ENCODE results near the gene BMP8B. TPM values are rescaled to one million over a fixed set of nuclear protein-coding genes. Genes with fewer than 3 reads are reported as not detected.

The BMP8B gene
- total RNA-seq, 3 donors from 2014 or later, result 0.48 to 1.3 (median 0.59) TPM

DNA sequence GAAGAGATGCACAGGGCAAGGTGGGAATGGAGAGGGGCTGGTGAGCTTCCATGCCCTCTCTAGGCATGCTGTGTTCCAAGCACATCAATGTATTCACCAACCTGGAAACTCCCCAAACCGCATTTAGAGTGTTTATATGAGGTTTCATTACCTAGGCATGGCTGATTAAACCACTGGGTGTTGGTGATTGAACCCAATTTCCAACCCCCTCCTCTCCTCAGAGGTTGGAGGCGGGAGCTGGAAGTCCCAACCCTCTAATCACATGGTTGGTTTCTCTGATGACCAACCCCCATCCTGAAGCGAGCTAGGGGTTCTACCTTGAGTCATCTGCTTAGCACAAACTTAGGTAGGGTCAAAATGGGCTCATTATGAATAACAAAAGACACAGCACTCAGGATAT, 52.9 kb downstream of the BMP8B start:
- peaks cover 0 to 14% of the 10 kb centered on the region in 2 donors for H3K27me3 ChIP-seq
- intact Hi-C loops (cut with DNase I; ENCODE audit: low total_unique reads), result no loop called here
- TF ChIP-seq, protein P1, sequence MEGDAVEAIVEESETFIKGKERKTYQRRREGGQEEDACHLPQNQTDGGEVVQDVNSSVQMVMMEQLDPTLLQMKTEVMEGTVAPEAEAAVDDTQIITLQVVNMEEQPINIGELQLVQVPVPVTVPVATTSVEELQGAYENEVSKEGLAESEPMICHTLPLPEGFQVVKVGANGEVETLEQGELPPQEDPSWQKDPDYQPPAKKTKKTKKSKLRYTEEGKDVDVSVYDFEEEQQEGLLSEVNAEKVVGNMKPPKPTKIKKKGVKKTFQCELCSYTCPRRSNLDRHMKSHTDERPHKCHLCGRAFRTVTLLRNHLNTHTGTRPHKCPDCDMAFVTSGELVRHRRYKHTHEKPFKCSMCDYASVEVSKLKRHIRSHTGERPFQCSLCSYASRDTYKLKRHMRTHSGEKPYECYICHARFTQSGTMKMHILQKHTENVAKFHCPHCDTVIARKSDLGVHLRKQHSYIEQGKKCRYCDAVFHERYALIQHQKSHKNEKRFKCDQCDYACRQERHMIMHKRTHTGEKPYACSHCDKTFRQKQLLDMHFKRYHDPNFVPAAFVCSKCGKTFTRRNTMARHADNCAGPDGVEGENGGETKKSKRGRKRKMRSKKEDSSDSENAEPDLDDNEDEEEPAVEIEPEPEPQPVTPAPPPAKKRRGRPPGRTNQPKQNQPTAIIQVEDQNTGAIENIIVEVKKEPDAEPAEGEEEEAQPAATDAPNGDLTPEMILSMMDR (IDR thresholded peaks at IDR 0.05), result no peak
- no peak for TF ChIP-seq POLR2A (IDR thresholded peaks at IDR 0.05)
- no peaks in the 10 kb centered on the region for H3K9me3 ChIP-seq
- H3K36me3 ChIP-seq, result no peaks in the 10 kb centered on the region
- peaks cover 4 to 7% of the 10 kb centered on the region in 2 donors for H3K4me1 ChIP-seq
- no peak overlapping the region for H3K27ac ChIP-seq
- DNase-seq (ENCODE audit: low spot score in 2 of 2), result no peak
- H3K4me3 ChIP-seq, result no peak overlapping the region

DNA sequence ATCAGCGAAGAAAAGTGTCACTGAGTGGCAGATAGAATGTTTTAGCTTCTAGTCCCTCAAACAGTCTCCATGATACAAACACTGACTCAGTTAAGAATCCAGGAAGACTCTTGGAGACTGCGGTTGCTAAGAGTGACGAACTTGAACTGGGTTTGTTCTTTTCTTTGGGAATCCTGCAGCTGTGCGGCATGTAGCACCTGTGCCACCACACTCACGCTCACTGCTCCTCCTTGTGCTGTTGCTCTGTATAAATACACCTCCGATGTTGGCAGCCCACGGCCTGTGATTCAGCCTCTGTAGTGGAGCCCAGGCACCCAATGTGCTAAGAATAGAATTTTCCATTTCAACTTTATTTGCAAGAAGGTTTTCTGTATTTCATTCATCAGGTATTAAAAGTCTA, 55.5 kb downstream of the BMP8B start:
- Histone ChIP-seq H3K27ac (no peak overlapping the region), H3K4me1 (no peaks in the 10 kb centered on the region), H3K9me3 (no peaks in the 10 kb centered on the region), H3K36me3 (no peaks in the 10 kb centered on the region), H3K27me3 (peaks cover 0 to 30% of the 10 kb centered on the region in 2 donors), H3K4me3 (no peak overlapping the region)
- no peak for DNase-seq (ENCODE audit: low spot score in 2 of 2)
- TF ChIP-seq POLR2AphosphoS5 (IDR thresholded peaks at IDR 0.05), result no peak
- TF ChIP-seq, protein P1 (IDR thresholded peaks at IDR 0.05), result no peak
- TF ChIP-seq POLR2A (IDR thresholded peaks at IDR 0.05), result no peak
- intact Hi-C loops (cut with DNase I; ENCODE audit: low total_unique reads), result no loop called here

DNA sequence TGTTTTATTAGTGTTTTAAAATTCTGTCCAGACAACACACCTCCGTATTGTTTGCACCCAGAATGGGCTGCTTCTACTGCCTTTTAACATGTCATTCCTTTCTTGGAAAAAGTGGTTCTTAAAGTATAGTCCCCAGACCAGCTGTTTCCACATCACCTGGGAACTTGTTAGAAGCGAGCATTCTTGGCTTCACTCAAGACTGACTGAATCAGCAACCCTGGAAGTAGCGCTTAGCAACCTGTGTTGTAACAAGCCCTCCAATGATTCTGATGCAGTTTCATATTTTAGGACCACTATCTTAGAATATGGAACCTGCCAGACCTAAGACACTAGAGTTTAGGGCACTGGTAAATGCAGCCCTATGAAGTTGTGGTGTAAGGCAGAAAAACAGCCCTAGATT, 55.9 kb downstream of the BMP8B start:
- intact Hi-C loops (cut with DNase I; ENCODE audit: low total_unique reads), result no loop called here
- Histone ChIP-seq H3K36me3 (no peaks in the 10 kb centered on the region), H3K27me3 (peaks cover 0 to 34% of the 10 kb centered on the region in 2 donors), H3K27ac (no peak overlapping the region), H3K9me3 (no peaks in the 10 kb centered on the region), H3K4me1 (no peaks in the 10 kb centered on the region), H3K4me3 (no peak overlapping the region)
- DNase-seq (ENCODE audit: low spot score in 2 of 2), result no peak
- TF ChIP-seq POLR2A (IDR thresholded peaks at IDR 0.05) (no peak), POLR2AphosphoS5 (IDR thresholded peaks at IDR 0.05) (no peak)
- TF ChIP-seq, protein P1 (IDR thresholded peaks at IDR 0.05), result no peak

DNA sequence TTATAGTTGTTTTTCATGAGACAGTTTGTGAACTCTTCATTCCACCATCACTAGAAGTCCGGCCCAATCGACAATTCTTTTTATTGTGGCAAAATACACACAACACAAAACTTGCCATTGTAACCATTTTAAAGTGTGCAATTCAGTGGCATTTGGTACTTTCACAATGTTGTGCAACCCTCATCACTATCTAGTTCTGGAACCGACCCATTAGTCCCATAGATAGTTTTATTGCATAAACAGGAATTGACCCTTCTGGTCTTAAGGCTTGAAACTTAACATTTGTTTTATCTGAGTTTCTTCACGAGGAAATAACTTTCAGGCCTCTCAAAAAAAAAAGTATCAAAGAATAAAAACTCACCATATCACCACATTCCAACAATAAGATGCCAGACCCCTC, 58.8 kb downstream of the BMP8B start:
- peaks cover 0 to 46% of the 10 kb centered on the region in 2 donors for H3K27me3 ChIP-seq
- no peak overlapping the region for H3K27ac ChIP-seq
- H3K4me1 ChIP-seq, result no peaks in the 10 kb centered on the region
- H3K36me3 ChIP-seq, result no peaks in the 10 kb centered on the region
- no peak for DNase-seq (ENCODE audit: low spot score in 2 of 2)
- intact Hi-C loops (cut with DNase I; ENCODE audit: low total_unique reads), result no loop called here
- H3K4me3 ChIP-seq, result no peak overlapping the region
- TF ChIP-seq POLR2AphosphoS5 (IDR thresholded peaks at IDR 0.05) (no peak), POLR2A (IDR thresholded peaks at IDR 0.05) (no peak)
- TF ChIP-seq, protein P1 (IDR thresholded peaks at IDR 0.05), result no peak
- no peaks in the 10 kb centered on the region for H3K9me3 ChIP-seq

DNA sequence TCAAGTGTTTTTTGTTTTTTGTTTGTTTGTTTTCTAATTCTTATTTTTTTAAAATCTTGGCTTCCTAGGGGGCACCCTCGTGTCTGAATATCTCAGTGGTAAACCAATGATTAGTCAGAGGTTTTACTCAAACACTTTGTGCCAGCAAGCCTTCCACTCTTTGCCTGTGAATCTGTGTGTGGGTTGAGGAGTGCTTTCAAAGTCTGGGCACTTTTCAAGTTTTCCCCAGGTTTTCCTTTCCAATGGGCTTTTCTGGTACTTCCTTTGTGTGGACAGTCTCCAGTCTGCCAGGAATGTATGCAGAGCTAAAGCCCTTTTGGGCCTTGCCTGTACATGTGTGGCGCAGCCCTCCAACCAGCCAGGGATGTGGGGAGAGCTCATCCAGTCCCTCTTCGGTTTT, 59.6 kb downstream of the BMP8B start:
- intact Hi-C loops (cut with DNase I; ENCODE audit: low total_unique reads), result no loop called here
- Histone ChIP-seq H3K27ac (no peak overlapping the region), H3K4me1 (no peaks in the 10 kb centered on the region), H3K9me3 (no peaks in the 10 kb centered on the region), H3K4me3 (no peak overlapping the region), H3K36me3 (no peaks in the 10 kb centered on the region), H3K27me3 (peaks cover 0 to 41% of the 10 kb centered on the region in 2 donors)
- TF ChIP-seq, protein P1 (IDR thresholded peaks at IDR 0.05), result no peak
- TF ChIP-seq POLR2A (IDR thresholded peaks at IDR 0.05), result no peak
- no peak for TF ChIP-seq POLR2AphosphoS5 (IDR thresholded peaks at IDR 0.05)
- DNase-seq (ENCODE audit: low spot score in 2 of 2), result no peak
